Small intestine (tissue), 7 donors: ENCODE data around the gene SCT. TPM values are rescaled to one million over a fixed set of nuclear protein-coding genes. Genes with fewer than 3 reads are reported as not detected.

Experiments
- DNase-seq, 2 donors: peaks; one replicate each; pipeline versions ENCODE4 v3.0.0 to v3.0.0-alpha.2; 2013
- FAIRE-seq: peaks from 2 replicates; lab custom pipeline; 2012; peaks lifted over from hg19 to GRCh38; lab: Jason Lieb, UNC
- H3K27ac ChIP-seq, 3 donors: one replicate each; pipeline ENCODE4 v1.5.1; 2013; ENCODE audit warnings: low read length in 2 of 3, mild to moderate bottlenecking in 2 of 3, control low read depth in 1 of 3, inconsistent platforms in 1 of 3, low read depth in 1 of 3, moderate library complexity in 1 of 3
- H3K27me3 ChIP-seq, 3 donors: one replicate each; pipeline ENCODE4 v1.6.1; 2013; ENCODE audit warnings: low read length in 3 of 3, inconsistent platforms in 1 of 3; ENCODE audit not compliant: control insufficient read depth in 3 of 3, insufficient read depth in 3 of 3
- H3K36me3 ChIP-seq, 3 donors: one replicate each; pipeline ENCODE4 v1.6.1; 2013; ENCODE audit warnings: low read length in 3 of 3, inconsistent platforms in 1 of 3, low read depth in 1 of 3, mild to moderate bottlenecking in 1 of 3, moderate library complexity in 1 of 3; ENCODE audit not compliant: control insufficient read depth in 3 of 3, insufficient read depth in 2 of 3
- H3K4me1 ChIP-seq, 3 donors: one replicate each; pipeline ENCODE4 v1.6.1; 2013; ENCODE audit warnings: low read length in 2 of 3, inconsistent platforms in 1 of 3, low read depth in 1 of 3, mild to moderate bottlenecking in 1 of 3, moderate library complexity in 1 of 3; ENCODE audit not compliant: control insufficient read depth in 3 of 3, insufficient read depth in 2 of 3
- H3K4me3 ChIP-seq, 3 donors: one replicate each; pipeline ENCODE4 v1.5.1; 2013; ENCODE audit warnings: low read length in 3 of 3, control low read depth in 1 of 3, inconsistent platforms in 1 of 3, low read depth in 1 of 3, mild to moderate bottlenecking in 1 of 3, moderate library complexity in 1 of 3
- H3K9me3 ChIP-seq, 2 donors: one replicate each; pipeline ENCODE4 v1.6.1; 2013; ENCODE audit warnings: low read depth in 1 of 2, low read length in 1 of 2; ENCODE audit not compliant: control insufficient read depth in 2 of 2, insufficient read depth in 1 of 2
- WGBS, 3 donors: extraction: QIAGEN DNeasy Blood & Tissue Kit; methylation state at CpG; one replicate each; pipeline ENCODE4 v1.1.7; 2013; 5-methylcytosine and 5-hydroxymethylcytosine counted together
- polyA plus RNA-seq, 4 donors: library from polyadenylated mRNA; stranded (reverse) in 3 of 4; unstranded in 1 of 4; fragments of 200-250 nt in 3 of 4; fragments of 120-200 nt in 1 of 4; gene quantifications; one replicate each; pipeline versions ENCODE4 v1.2.1 to v1.2.3, GENCODE V29; 2013
- donor health status: healthy with polysubstance abuse.
- donor health status: control.
- donor health status: control.
- donor health status: Bipolar disorder and iron deficiency.
- donor health status: healthy.

SCT gene
- polyA plus RNA-seq, 4 donors: 4.8 to 114 (median 22.3) TPM

DNA sequence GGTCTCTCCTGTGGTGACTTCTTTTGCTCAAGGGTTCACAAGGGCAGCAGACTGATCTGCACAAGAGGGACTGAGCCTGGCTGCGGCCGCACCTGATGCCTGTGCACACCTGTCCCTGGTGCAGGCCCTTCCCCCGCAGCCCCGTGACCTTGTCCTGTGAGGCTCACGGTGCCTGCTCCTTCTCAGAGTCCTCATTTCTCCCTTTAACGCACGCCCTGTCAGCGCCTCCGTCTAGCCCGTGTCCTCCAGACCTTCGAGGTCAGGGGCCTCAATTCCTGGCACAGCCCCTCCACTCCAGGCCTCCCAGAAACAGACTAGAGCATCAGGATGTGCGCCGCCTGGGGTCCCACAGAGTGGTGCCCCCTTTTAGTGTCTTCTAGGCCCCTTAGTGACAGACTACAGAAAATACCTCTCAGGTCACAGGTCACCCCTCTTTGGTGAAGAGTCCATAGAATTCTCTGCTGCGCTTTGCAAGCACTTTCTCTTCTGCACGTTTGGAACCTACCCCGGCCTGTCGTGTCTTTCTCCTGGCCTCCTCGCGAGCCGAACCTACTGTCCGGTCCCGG lies 9.0 kb upstream of the SCT start:
- H3K4me3 ChIP-seq: no peak overlapping the region
- WGBS, 3 donors: 37 to 63% (median 40%) methylated on average over 22 of the region's 22 CpGs
- H3K27ac ChIP-seq: no peak overlapping the region
- peaks cover 0 to 10% (median 0%) of the 10 kb centered on the region in 3 donors for H3K36me3 ChIP-seq
- H3K4me1 ChIP-seq: peaks cover 0 to 25% (median 4%) of the 10 kb centered on the region in 3 donors
- H3K27me3 ChIP-seq: peaks cover 0 to 49% (median 20%) of the 10 kb centered on the region in 3 donors
- peaks cover 0 to 4% of the 10 kb centered on the region in 2 donors for H3K9me3 ChIP-seq
- DNase-seq: no peak
- FAIRE-seq: no peak

DNA sequence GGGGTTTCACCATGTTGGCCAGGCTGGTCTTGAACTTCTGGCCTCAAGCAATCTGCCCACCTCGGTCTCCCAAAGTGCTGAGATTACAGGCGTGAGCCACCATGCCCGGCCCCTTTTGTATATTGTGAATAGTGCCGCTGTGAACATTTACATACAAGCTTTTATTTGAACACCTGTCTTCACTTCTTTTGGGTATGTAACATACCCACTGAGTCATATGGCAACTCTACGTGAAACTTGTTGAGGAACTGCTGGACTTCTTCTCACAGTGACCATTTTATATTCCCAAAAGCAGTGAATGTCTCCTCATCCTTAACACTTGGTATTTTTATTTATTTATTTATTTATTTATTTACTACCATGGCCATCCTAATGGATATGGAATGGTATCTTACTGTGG lies 3.9 kb upstream of the SCT start:
- no peak for FAIRE-seq
- DNase-seq: no peak
- H3K9me3 ChIP-seq: peaks cover 0 to 3% of the 10 kb centered on the region in 2 donors
- WGBS, 3 donors: 84 to 88% (median 87%) methylated on average over 5 of the region's 5 CpGs
- peaks cover 0 to 8% (median 0%) of the 10 kb centered on the region in 3 donors for H3K27me3 ChIP-seq
- H3K4me3 ChIP-seq: no peak overlapping the region
- peaks cover 0 to 7% (median 0%) of the 10 kb centered on the region in 3 donors for H3K4me1 ChIP-seq
- peaks cover 0 to 4% (median 0%) of the 10 kb centered on the region in 3 donors for H3K36me3 ChIP-seq
- H3K27ac ChIP-seq: no peak overlapping the region

DNA sequence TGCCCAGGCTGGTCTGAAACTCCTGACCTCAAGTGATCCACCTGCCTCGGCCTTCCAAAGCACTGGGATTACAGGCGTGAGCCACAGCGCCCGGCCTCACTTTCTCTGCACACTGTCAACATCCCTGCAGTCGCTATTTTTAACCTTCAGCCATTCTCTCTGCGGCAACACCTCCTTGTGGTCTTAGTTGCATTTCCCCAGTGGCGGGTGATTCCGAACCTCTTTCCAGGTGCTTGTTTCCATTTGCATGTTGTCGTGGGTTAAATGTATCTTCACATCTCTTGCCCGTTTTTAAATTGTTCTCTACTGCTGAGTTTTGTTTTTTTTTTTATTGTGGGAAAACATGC lies 2.2 kb upstream of the SCT start:
- peaks cover 0 to 12% (median 0%) of the 10 kb centered on the region in 3 donors for H3K4me1 ChIP-seq
- H3K36me3 ChIP-seq: peaks cover 0 to 7% (median 0%) of the 10 kb centered on the region in 3 donors
- H3K9me3 ChIP-seq: peaks cover 0 to 3% of the 10 kb centered on the region in 2 donors
- no peak overlapping the region for H3K27ac ChIP-seq
- no peaks in the 10 kb centered on the region for H3K27me3 ChIP-seq
- H3K4me3 ChIP-seq: no peak overlapping the region
- WGBS, 3 donors: 42 to 59% (median 56%) methylated on average over 10 of the region's 10 CpGs
- FAIRE-seq: no peak
- DNase-seq: peak in 1 of 2 donors; percentile 48

DNA sequence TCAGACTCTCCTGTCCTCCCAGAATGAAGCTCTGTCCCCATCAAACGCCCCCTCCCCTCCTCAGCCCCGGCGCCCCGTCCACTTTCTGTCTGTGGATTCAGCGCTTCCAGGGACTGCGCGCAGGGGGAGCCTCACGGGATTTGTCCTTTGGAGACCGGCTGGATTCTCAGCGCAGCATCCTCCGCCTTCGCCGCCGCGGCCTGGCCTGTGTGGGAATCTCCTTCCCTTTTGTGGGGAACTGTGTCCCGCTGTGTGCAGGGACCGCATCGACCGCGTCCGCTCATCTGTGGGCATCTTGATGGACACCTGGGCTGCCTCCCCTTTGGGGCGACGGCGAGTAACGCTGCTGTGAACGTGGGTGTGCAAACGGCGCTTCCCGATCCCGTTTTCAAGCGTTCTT lies 1.1 kb upstream of the SCT start:
- H3K27me3 ChIP-seq: no peaks in the 10 kb centered on the region
- 93 to 96% (median 94%) methylated on average over 31 of the region's 31 CpGs for WGBS, 3 donors

DNA sequence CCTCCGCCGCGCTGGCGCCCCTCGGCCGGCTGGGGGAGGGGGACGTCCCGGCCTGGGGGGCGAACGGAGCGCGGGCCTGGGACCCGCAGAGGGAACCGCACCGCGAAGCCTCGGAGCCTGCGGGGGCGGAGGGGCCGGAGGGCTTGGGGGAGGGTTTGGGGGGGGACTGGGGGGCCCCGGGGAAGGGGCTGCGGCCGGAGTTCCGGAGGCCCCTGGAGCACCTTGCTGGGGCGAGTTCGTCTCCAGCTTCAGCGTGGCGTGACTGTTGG lies 261 bp upstream of the SCT start:
- 15 to 60% (median 33%) methylated on average over 1 to 28 of the region's 28 CpGs for WGBS, 3 donors
- no peak overlapping the region for H3K27ac ChIP-seq
- H3K4me3 ChIP-seq: peak overlapping the region in 1 of 3 donors; percentile 17
- FAIRE-seq: no peak
- H3K36me3 ChIP-seq: peaks cover 0 to 23% (median 0%) of the 10 kb centered on the region in 3 donors
- no peaks in the 10 kb centered on the region for H3K27me3 ChIP-seq
- no peak for DNase-seq
- H3K9me3 ChIP-seq: peaks cover 0 to 3% of the 10 kb centered on the region in 2 donors
- peaks cover 0 to 20% (median 0%) of the 10 kb centered on the region in 3 donors for H3K4me1 ChIP-seq

More for the DNA sequence above, 1.1 kb upstream of the SCT start:
- no peak for DNase-seq
- H3K9me3 ChIP-seq: peaks cover 0 to 3% of the 10 kb centered on the region in 2 donors
- no peak overlapping the region for H3K27ac ChIP-seq
- peaks cover 0 to 18% (median 0%) of the 10 kb centered on the region in 3 donors for H3K36me3 ChIP-seq
- H3K4me1 ChIP-seq: peaks cover 0 to 20% (median 0%) of the 10 kb centered on the region in 3 donors
- FAIRE-seq: no peak
- no peak overlapping the region for H3K4me3 ChIP-seq

DNA sequence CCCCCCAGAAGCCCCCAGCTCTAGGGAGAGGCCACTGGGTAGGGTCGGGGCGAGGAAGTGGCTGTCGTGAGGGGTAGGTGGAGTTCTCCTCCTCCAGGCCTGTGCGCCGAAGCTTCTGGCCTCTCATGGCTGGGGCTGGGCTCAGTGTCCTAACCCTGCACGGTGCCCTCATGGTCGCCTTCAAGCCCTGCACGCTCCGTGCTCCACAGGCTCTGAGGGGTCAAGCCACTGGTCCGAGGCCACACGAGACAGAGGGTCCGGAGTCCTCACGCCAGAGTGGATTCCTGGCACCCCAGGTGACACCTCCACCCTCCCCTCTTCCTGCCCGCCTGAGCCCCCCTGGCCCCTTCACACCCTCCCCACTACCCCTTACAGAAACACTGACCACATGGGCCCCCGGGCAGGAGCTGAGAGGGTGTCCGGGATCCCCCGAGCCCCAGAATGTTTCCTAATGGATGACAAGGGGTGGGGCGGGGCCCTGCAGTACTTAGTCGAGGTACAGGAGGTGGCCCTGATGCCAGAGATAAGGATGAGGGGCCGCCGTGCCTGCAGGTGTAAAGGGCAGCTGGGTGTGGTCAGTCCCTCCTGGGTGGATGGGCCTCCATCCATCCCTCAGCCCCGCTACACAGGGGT lies 1.2 kb downstream of the SCT start:
- Histone ChIP-seq H3K36me3 (peaks cover 0 to 38% (median 6%) of the 10 kb centered on the region in 3 donors), H3K4me1 (peaks cover 0 to 33% (median 0%) of the 10 kb centered on the region in 3 donors), H3K27ac (peak overlapping the region; percentile 80 to 97 (median 94)), H3K4me3 (peak overlapping the region in 2 of 3 donors; percentile 52 to 81), H3K9me3 (peaks cover 0 to 3% of the 10 kb centered on the region in 2 donors), H3K27me3 (no peaks in the 10 kb centered on the region)
- FAIRE-seq: no peak
- 16 to 57% (median 37%) methylated on average over 19 to 22 of the region's 22 CpGs for WGBS, 3 donors
- DNase-seq: peak; percentile 86 to 87

DNA sequence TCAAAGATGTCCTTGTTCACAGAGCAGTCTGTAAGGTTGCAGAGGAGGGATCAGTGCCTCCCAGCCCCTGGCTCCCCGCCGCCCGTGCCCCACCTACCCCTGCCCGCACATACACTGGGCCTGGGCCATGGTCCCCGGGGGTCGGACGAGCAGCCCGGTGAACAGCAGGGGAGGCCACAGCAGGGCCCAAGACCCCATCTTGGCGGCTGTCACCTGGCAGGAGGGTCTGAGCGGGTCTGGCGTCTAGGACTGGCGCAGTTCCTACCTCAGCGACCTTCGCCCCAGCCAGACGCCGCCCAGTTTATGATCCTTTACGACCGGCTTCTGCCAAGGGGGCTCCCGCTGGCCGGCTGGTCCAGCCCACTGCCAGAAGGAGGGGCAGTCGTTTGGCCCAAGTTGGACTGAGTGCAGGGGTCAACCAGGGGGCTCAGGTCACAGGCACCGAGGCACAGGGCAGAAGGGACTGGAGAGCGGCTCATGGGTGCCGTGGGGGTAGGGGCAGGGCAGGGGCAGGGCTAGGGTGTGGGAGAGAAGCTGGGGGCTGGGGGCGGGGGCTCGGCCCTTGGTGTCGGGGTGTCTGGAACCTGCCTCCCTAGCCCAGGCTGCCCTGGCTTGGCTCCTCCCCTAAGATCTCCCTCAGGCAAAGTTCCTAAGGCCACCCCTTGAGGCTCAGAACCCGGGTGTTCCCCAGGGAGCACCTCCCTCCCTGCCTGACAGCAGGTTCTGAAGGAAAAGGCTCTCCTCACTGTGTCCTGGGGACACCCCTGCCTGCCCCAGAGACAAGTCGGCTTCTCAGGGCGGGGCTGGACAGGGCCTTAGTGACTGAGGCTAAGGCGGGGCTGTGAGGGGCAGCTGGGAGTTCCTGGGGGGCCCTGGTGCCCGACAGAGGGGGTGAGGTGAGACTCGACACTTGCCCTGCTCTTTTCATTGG lies 2.0 kb downstream of the SCT start, which contains the start of gene CDHR5:
Gene CDHR5, minus strand, starts transcription at position 251 of the 931 bp plus-strand sequence. Its CDS starts 53 bp downstream, at position 198.
- 15 to 61% (median 35%) methylated on average over 28 to 33 of the region's 33 CpGs for WGBS, 3 donors
- peak within 1 kb of the TSS; percentile 80 to 97 (median 94) for H3K27ac ChIP-seq
- DNase-seq (peak; percentile 95 to 97), FAIRE-seq (no peak)
- H3K4me3 ChIP-seq: peak within 1 kb of the TSS; percentile 17 to 81 (median 52)
- peaks cover 0 to 33% (median 0%) of the 10 kb centered on the region in 3 donors for H3K4me1 ChIP-seq
- no peaks in the 10 kb centered on the region for H3K27me3 ChIP-seq
- peaks cover 0 to 3% of the 10 kb centered on the region in 2 donors for H3K9me3 ChIP-seq
- H3K36me3 ChIP-seq: peaks cover 0 to 46% (median 6%) of the 10 kb centered on the region in 3 donors
